ENCODE measurements around the gene GABARAP. TPM values are rescaled to one million over a fixed set of nuclear protein-coding genes. Genes with fewer than 3 reads are reported as not detected.
A peak's percentile ranks its signal among the peaks of the same experiment; 100 is the strongest.

GABARAP gene
- total RNA-seq, 1 experiment from 2014 or later: 301 TPM

GRCh38 chr17:7205561-7205960, 36.7 kb downstream of the GABARAP start:
- H3K4me1 ChIP-seq (ENCODE audit: low read length): peaks cover 38% of the 10 kb centered on the region
- H3K9me3 ChIP-seq (ENCODE audit: low read length): no peaks in the 10 kb centered on the region
- peak overlapping the region; percentile 65 for H3K4me2 ChIP-seq (ENCODE audit: low read depth, low read length, poor library complexity, severe bottlenecking)
- peak overlapping the region; percentile 65 for H3K4me3 ChIP-seq (ENCODE audit: low read length)
- H3K36me3 ChIP-seq (ENCODE audit: insufficient read depth, low read length): peaks cover 18% of the 10 kb centered on the region
- H4K20me1 ChIP-seq (ENCODE audit: insufficient read depth, low read depth, low read length): 0 out of 2 replicates have a peak, but pooled peaks cover 6% of the 10 kb centered on the region
- no peak for DNase-seq
- H3K27me3 ChIP-seq (ENCODE audit: low read length): no peaks in the 10 kb centered on the region
- H3K9ac ChIP-seq (ENCODE audit: low read length): peak overlapping the region; percentile 63
- no peaks in the 10 kb centered on the region for H3K9me2 ChIP-seq (replicated peaks; ENCODE audit: insufficient read depth, low read length)
- no peak overlapping the region for H2AFZ ChIP-seq (ENCODE audit: low read length)
- peaks cover 27% of the 10 kb centered on the region for H3K79me2 ChIP-seq (ENCODE audit: low read length)
- H3K27ac ChIP-seq (ENCODE audit: low read length): peak overlapping the region; percentile 56; the same call in 1 of the 2 replicates

GRCh38 chr17:7204828-7205461, 37.3 kb downstream of the GABARAP start:
- Histone ChIP-seq H3K27me3 (ENCODE audit: low read length) (no peaks in the 10 kb centered on the region), H3K4me1 (ENCODE audit: low read length) (peaks cover 32% of the 10 kb centered on the region), H3K9me2 (replicated peaks; ENCODE audit: insufficient read depth, low read length) (no peaks in the 10 kb centered on the region), H3K9ac (ENCODE audit: low read length) (peak overlapping the region; percentile 63), H3K79me2 (ENCODE audit: low read length) (peaks cover 21% of the 10 kb centered on the region), H4K20me1 (ENCODE audit: insufficient read depth, low read depth, low read length) (0 out of 2 replicates have a peak, but pooled peaks cover 6% of the 10 kb centered on the region), H3K9me3 (ENCODE audit: low read length) (no peaks in the 10 kb centered on the region), H2AFZ (ENCODE audit: low read length) (0 out of 2 replicates have a peak overlapping the region, but pooled peaks have one; percentile 49), H3K4me2 (ENCODE audit: low read depth, low read length, poor library complexity, severe bottlenecking) (peak overlapping the region; percentile 65), H3K4me3 (ENCODE audit: low read length) (peak overlapping the region; percentile 65), H3K36me3 (ENCODE audit: insufficient read depth, low read length) (peaks cover 18% of the 10 kb centered on the region), H3K27ac (ENCODE audit: low read length) (peak overlapping the region; percentile 56)
- peak; percentile 96 for DNase-seq

- no peak overlapping the region for H2AFZ ChIP-seq (ENCODE audit: low read length)
- H3K4me2 ChIP-seq (ENCODE audit: low read depth, low read length, poor library complexity, severe bottlenecking): peak overlapping the region; percentile 65
- H3K4me1 ChIP-seq (ENCODE audit: low read length): peaks cover 32% of the 10 kb centered on the region
- DNase-seq: no peak
- peaks cover 18% of the 10 kb centered on the region for H3K36me3 ChIP-seq (ENCODE audit: insufficient read depth, low read length)
- H3K9me3 ChIP-seq (ENCODE audit: low read length): no peaks in the 10 kb centered on the region
- H3K4me3 ChIP-seq (ENCODE audit: low read length): peak overlapping the region; percentile 65
- H3K9ac ChIP-seq (ENCODE audit: low read length): peak overlapping the region; percentile 63
- H3K9me2 ChIP-seq (replicated peaks; ENCODE audit: insufficient read depth, low read length): no peaks in the 10 kb centered on the region
- H3K27me3 ChIP-seq (ENCODE audit: low read length): no peaks in the 10 kb centered on the region
- H4K20me1 ChIP-seq (ENCODE audit: insufficient read depth, low read depth, low read length): 0 out of 2 replicates have a peak, but pooled peaks cover 6% of the 10 kb centered on the region
- H3K27ac ChIP-seq (ENCODE audit: low read length): 0 out of 2 replicates have a peak overlapping the region, but pooled peaks have one; percentile 56
- H3K79me2 ChIP-seq (ENCODE audit: low read length): peaks cover 17% of the 10 kb centered on the region
These were observed 37.9 kb downstream of the GABARAP start for GRCh38 chr17:7204336-7204735.

- H3K79me2 ChIP-seq (ENCODE audit: low read length): peaks cover 11% of the 10 kb centered on the region
- no peak overlapping the region for H3K4me2 ChIP-seq (ENCODE audit: low read depth, low read length, poor library complexity, severe bottlenecking)
- H3K9me3 ChIP-seq (ENCODE audit: low read length): no peaks in the 10 kb centered on the region
- no peak for DNase-seq
- no peak overlapping the region for H3K4me3 ChIP-seq (ENCODE audit: low read length)
- no peaks in the 10 kb centered on the region for H3K27me3 ChIP-seq (ENCODE audit: low read length)
- H2AFZ ChIP-seq (ENCODE audit: low read length): no peak overlapping the region
- peaks cover 18% of the 10 kb centered on the region for H3K36me3 ChIP-seq (ENCODE audit: insufficient read depth, low read length)
- H3K9ac ChIP-seq (ENCODE audit: low read length): no peak overlapping the region
- 0 out of 2 replicates have a peak, but pooled peaks cover 6% of the 10 kb centered on the region for H4K20me1 ChIP-seq (ENCODE audit: insufficient read depth, low read depth, low read length)
- no peaks in the 10 kb centered on the region for H3K9me2 ChIP-seq (replicated peaks; ENCODE audit: insufficient read depth, low read length)
- H3K4me1 ChIP-seq (ENCODE audit: low read length): peaks cover 24% of the 10 kb centered on the region
- H3K27ac ChIP-seq (ENCODE audit: low read length): no peak overlapping the region
These were observed 38.9 kb downstream of the GABARAP start for GRCh38 chr17:7203391-7203790.

- Histone ChIP-seq H3K4me1 (ENCODE audit: low read length) (no peaks in the 10 kb centered on the region), H4K20me1 (ENCODE audit: insufficient read depth, low read depth, low read length) (no peaks in the 10 kb centered on the region), H3K4me3 (ENCODE audit: low read length) (no peak overlapping the region), H3K36me3 (ENCODE audit: insufficient read depth, low read length) (peaks cover 3% of the 10 kb centered on the region; the same call in 1 of the 2 replicates), H3K9me2 (replicated peaks; ENCODE audit: insufficient read depth, low read length) (no peaks in the 10 kb centered on the region), H3K27me3 (ENCODE audit: low read length) (no peaks in the 10 kb centered on the region), H2AFZ (ENCODE audit: low read length) (no peak overlapping the region), H3K27ac (ENCODE audit: low read length) (no peak overlapping the region), H3K9ac (ENCODE audit: low read length) (no peak overlapping the region), H3K4me2 (ENCODE audit: low read depth, low read length, poor library complexity, severe bottlenecking) (no peak overlapping the region), H3K9me3 (ENCODE audit: low read length) (no peaks in the 10 kb centered on the region), H3K79me2 (ENCODE audit: low read length) (no peaks in the 10 kb centered on the region)
- no peak for DNase-seq
These were observed 45.4 kb downstream of the GABARAP start for GRCh38 chr17:7196651-7197401.

GRCh38 chr17:7195971-7196370, 46.3 kb downstream of the GABARAP start:
- no peaks in the 10 kb centered on the region for H3K9me2 ChIP-seq (replicated peaks; ENCODE audit: insufficient read depth, low read length)
- no peaks in the 10 kb centered on the region for H3K79me2 ChIP-seq (ENCODE audit: low read length)
- H3K36me3 ChIP-seq (ENCODE audit: insufficient read depth, low read length): 0 out of 2 replicates have a peak, but pooled peaks cover 3% of the 10 kb centered on the region
- no peak overlapping the region for H3K9ac ChIP-seq (ENCODE audit: low read length)
- H3K27ac ChIP-seq (ENCODE audit: low read length): no peak overlapping the region
- no peaks in the 10 kb centered on the region for H3K4me1 ChIP-seq (ENCODE audit: low read length)
- H3K9me3 ChIP-seq (ENCODE audit: low read length): no peaks in the 10 kb centered on the region
- no peaks in the 10 kb centered on the region for H3K27me3 ChIP-seq (ENCODE audit: low read length)
- H2AFZ ChIP-seq (ENCODE audit: low read length): no peak overlapping the region
- no peak overlapping the region for H3K4me2 ChIP-seq (ENCODE audit: low read depth, low read length, poor library complexity, severe bottlenecking)
- no peak overlapping the region for H3K4me3 ChIP-seq (ENCODE audit: low read length)
- no peak for DNase-seq
- H4K20me1 ChIP-seq (ENCODE audit: insufficient read depth, low read depth, low read length): no peaks in the 10 kb centered on the region

- no peak overlapping the region for H3K27ac ChIP-seq (ENCODE audit: low read length)
- no peaks in the 10 kb centered on the region for H3K27me3 ChIP-seq (ENCODE audit: low read length)
- H3K4me2 ChIP-seq (ENCODE audit: low read depth, low read length, poor library complexity, severe bottlenecking): no peak overlapping the region
- H4K20me1 ChIP-seq (ENCODE audit: insufficient read depth, low read depth, low read length): no peaks in the 10 kb centered on the region
- no peaks in the 10 kb centered on the region for H3K9me3 ChIP-seq (ENCODE audit: low read length)
- no peak overlapping the region for H3K4me3 ChIP-seq (ENCODE audit: low read length)
- no peak overlapping the region for H2AFZ ChIP-seq (ENCODE audit: low read length)
- H3K9ac ChIP-seq (ENCODE audit: low read length): no peak overlapping the region
- no peaks in the 10 kb centered on the region for H3K4me1 ChIP-seq (ENCODE audit: low read length)
- DNase-seq: no peak
- no peaks in the 10 kb centered on the region for H3K79me2 ChIP-seq (ENCODE audit: low read length)
- H3K36me3 ChIP-seq (ENCODE audit: insufficient read depth, low read length): no peaks in the 10 kb centered on the region
- no peaks in the 10 kb centered on the region for H3K9me2 ChIP-seq (replicated peaks; ENCODE audit: insufficient read depth, low read length)
These were observed 49.8 kb downstream of the GABARAP start for GRCh38 chr17:7192271-7192937.
